Endothelial cell of umbilical vein (primary cell): ENCODE data around the gene GAK. TPM values are rescaled to one million over a fixed set of nuclear protein-coding genes. Genes with fewer than 3 reads are reported as not detected.
A peak's percentile ranks its signal among the peaks of the same experiment; 100 is the strongest.

Experiments used
- BruUV-seq: library from RNA; stranded (reverse); fragments of 400-500 nt; replicated peaks from 2 replicates; lab custom pipeline; 2021; lab: Mats Ljungman, UMichigan
- CTCF ChIA-PET: fragments of 300-600, 350-600 bp; sonication (Branson Sonifier 250); formaldehyde crosslinking; loops from one replicate; lab custom pipeline; 2021; ENCODE audit warnings: antibody characterized with exemption, inconsistent platforms; lab: Charles Lee
- POLR2A ChIA-PET: fragments of 300-600, 350-600 bp; sonication (Branson Sonifier 250); formaldehyde crosslinking; loops from one replicate; lab custom pipeline; 2021; ENCODE audit warnings: antibody characterized with exemption, inconsistent platforms; lab: Charles Lee
- DNase-seq: peaks from one replicate; pipeline ENCODE4 v3.0.0-alpha.2; 2011; ENCODE audit warnings: low read depth, low spot score
- FAIRE-seq: peaks from 2 replicates; lab custom pipeline; 2011; peaks lifted over from hg19 to GRCh38; lab: Jason Lieb, UNC
- H2AFZ ChIP-seq: 2 replicates; pipeline ENCODE4 v1.6.0; 2012; ENCODE audit warnings: low read depth, low read length, control low read depth, inconsistent platforms
- H3K27ac ChIP-seq: 2 replicates; pipeline ENCODE4 v1.5.1; 2011; ENCODE audit warnings: low read depth, mild to moderate bottlenecking, control low read depth, low read length, moderate library complexity; ENCODE audit not compliant: insufficient read depth
- H3K27me3 ChIP-seq, 2 experiments: 2 replicates each; pipeline versions ENCODE4 v1.6.0 to v1.6.1; 2011; ENCODE audit warnings: low read length in 2 of 2, mixed read lengths in 1 of 2; ENCODE audit not compliant: control insufficient read depth in 2 of 2, insufficient read depth in 2 of 2
- H3K36me3 ChIP-seq, 2 experiments: 2 replicates in 1 of 2; 3 replicates in 1 of 2; pipeline ENCODE4 v1.5.1; 2011; ENCODE audit warnings: low read length in 2 of 2, mild to moderate bottlenecking in 1 of 2, moderate library complexity in 1 of 2; ENCODE audit not compliant: control insufficient read depth in 2 of 2, insufficient read depth in 2 of 2; ENCODE audit errors: extremely low read depth in 1 of 2
- H3K4me1 ChIP-seq: 3 replicates; pipeline ENCODE4 v1.5.1; 2011; ENCODE audit warnings: mild to moderate bottlenecking, low read length; ENCODE audit not compliant: control insufficient read depth, insufficient read depth; ENCODE audit errors: extremely low read depth
- H3K4me2 ChIP-seq: 2 replicates; pipeline ENCODE4 v1.6.1; 2011; ENCODE audit warnings: low read length, control low read depth, mixed read lengths; ENCODE audit not compliant: insufficient read depth
- H3K4me3 ChIP-seq, 3 experiments: fragments of 200-600 bp in 1 of 3; sonication (generic), shearing (Covaris generic) in 1 of 3; replicated peaks in 1 of 3; 2 replicates each; pipeline ENCODE4 v1.5.1; 2011 to 2016; ENCODE audit warnings: control low read depth in 3 of 3, low read length in 3 of 3, mild to moderate bottlenecking in 2 of 3, inconsistent platforms in 1 of 3, low read depth in 1 of 3, moderate library complexity in 1 of 3; ENCODE audit not compliant: insufficient read depth in 1 of 3
- H3K79me2 ChIP-seq: 2 replicates; pipeline ENCODE4 v1.6.0; 2012; ENCODE audit warnings: low read length, inconsistent platforms; ENCODE audit not compliant: control insufficient read depth, insufficient read depth
- H3K9ac ChIP-seq: replicated peaks from 2 replicates; pipeline ENCODE3; 2011; ENCODE audit warnings: low read length, control low read depth; ENCODE audit not compliant: insufficient read depth; ENCODE audit errors: extremely low read depth
- H3K9me1 ChIP-seq: replicated peaks from 3 replicates; pipeline ENCODE4 v1.6.0; 2011; ENCODE audit warnings: mild to moderate bottlenecking, low read length; ENCODE audit not compliant: control insufficient read depth, insufficient read depth; ENCODE audit errors: extremely low read depth
- H3K9me3 ChIP-seq: replicated peaks from 2 replicates; pipeline ENCODE4 v1.5.1; 2012; ENCODE audit warnings: low read length, inconsistent platforms; ENCODE audit not compliant: control insufficient read depth, insufficient read depth
- H4K20me1 ChIP-seq: replicated peaks from 2 replicates; pipeline ENCODE3; 2011; ENCODE audit warnings: mild to moderate bottlenecking, low read length; ENCODE audit not compliant: control insufficient read depth, insufficient read depth; ENCODE audit errors: extremely low read depth
- FOS ChIP-seq: IDR thresholded peaks from 2 replicates; pipeline ENCODE4 v1.6.1; 2011; ENCODE audit warnings: mild to moderate bottlenecking, low read length, moderate library complexity, borderline replicate concordance; ENCODE audit not compliant: insufficient read depth
- GATA2 ChIP-seq: IDR thresholded peaks from 2 replicates; pipeline ENCODE4 v1.7.0; 2011; ENCODE audit warnings: low read depth, mild to moderate bottlenecking, moderate library complexity, mixed read lengths, low read length; ENCODE audit not compliant: insufficient read length, insufficient read depth
- JUN ChIP-seq: IDR thresholded peaks from 2 replicates; pipeline ENCODE4 v1.6.1; 2011; ENCODE audit warnings: borderline replicate concordance, low read depth; ENCODE audit not compliant: insufficient read length, insufficient read depth
- MAX ChIP-seq: IDR thresholded peaks from 2 replicates; pipeline ENCODE4 v1.6.1; 2011; ENCODE audit not compliant: insufficient read depth, insufficient read length
- MYC ChIP-seq: IDR thresholded peaks from one replicate; pipeline ENCODE4 v1.6.1; 2011; ENCODE audit warnings: mild to moderate bottlenecking, low read depth, low read length
- POLR2AphosphoS5 ChIP-seq: IDR thresholded peaks from 2 replicates; pipeline ENCODE4 v1.6.1; 2012; ENCODE audit warnings: low read depth, mild to moderate bottlenecking, control low read depth, low read length, moderate library complexity; ENCODE audit not compliant: insufficient read depth
- dilution Hi-C: fragments of 300-500 bp; cut with MboI; formaldehyde crosslinking; loops from one replicate; pipeline ENCODE4 v1.15.0; 2019; ENCODE audit warnings: low sequenced_read_pairs; ENCODE audit not compliant: extremely low pct_ligation_motif_present
- intact Hi-C: fragments of 100-400 bp; cut with micrococcal nuclease; formaldehyde crosslinking; loops from one replicate; pipeline ENCODE4 v1.10.0; 2022
- polyA plus RNA-seq, 4 experiments: library from polyadenylated mRNA; depleted of rRNA in 3 of 4; stranded (reverse) in 3 of 4; unstranded in 1 of 4; fragments of >200 nt; gene quantifications; 2 replicates each; pipeline versions ENCODE4 v1.2.1 to v1.2.3, GENCODE V29; 2011 to 2012; ENCODE audit warnings: missing spikeins in 1 of 4
- total RNA-seq: library from RNA; stranded (reverse); gene quantifications from 2 replicates; pipeline ENCODE4 v1.2.3, GENCODE V29; 2021

GAK gene
- total and polyA plus RNA-seq, 2 donors (not counting 3 experiments of a cell fraction or from before 2014, with no cell fraction given) = 49.6 to 109 TPM

DNA sequence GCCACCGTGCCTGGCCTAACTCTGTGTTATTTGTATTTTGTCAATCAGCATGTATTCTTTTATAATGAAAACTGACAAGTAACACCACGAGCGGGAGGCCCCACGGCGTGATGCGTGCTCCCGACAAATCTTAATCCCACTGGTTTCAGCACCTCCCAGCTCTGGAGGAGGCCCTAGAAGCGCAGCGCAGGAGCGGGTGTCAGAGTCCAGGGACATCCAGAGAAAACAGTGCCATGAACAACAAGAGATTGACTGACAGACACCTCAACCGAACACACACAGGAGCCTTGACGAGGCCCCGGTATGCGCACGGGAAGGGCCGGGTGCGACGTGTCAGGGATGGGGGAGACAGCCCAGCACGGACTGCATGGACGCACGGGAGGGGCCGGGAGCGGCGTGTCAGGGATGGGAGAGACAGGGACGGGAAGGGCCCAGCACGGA lies 23.0 kb downstream of the GAK start:
- FAIRE-seq (no peak), DNase-seq (no peak)
- H2AFZ ChIP-seq = no peak overlapping the region
- peaks cover 8% of the 10 kb centered on the region for H3K4me1 ChIP-seq
- no peak overlapping the region for H3K4me2 ChIP-seq
- ChIA-PET CTCF (no interaction called here), POLR2A (no interaction called here)
- no peaks in the 10 kb centered on the region for H3K9me3 ChIP-seq
- H3K9ac ChIP-seq = no peak overlapping the region
- TF ChIP-seq MAX (no peak), FOS (no peak), MYC (no peak), JUN (no peak), GATA2 (no peak)
- H3K36me3 ChIP-seq = peaks cover 4 to 12% of the 10 kb centered on the region in 2 experiments
- H3K79me2 ChIP-seq = peaks cover 17% of the 10 kb centered on the region
- no peak overlapping the region for H3K27ac ChIP-seq
- no peaks in the 10 kb centered on the region for H3K9me1 ChIP-seq
- BruUV-seq = no TSS peak
- no peaks in the 10 kb centered on the region for H4K20me1 ChIP-seq
- intact Hi-C loops (no loop called here), dilution Hi-C loops (no loop called here)
- H3K27me3 ChIP-seq = no peaks in the 10 kb centered on the region
- H3K4me3 ChIP-seq = no peak overlapping the region

GRCh38 chr4:907691-908425 lies 24.3 kb downstream of the GAK start:
- no peaks in the 10 kb centered on the region for H3K9me3 ChIP-seq
- no peak overlapping the region for H2AFZ ChIP-seq
- H3K9me1 ChIP-seq = no peaks in the 10 kb centered on the region
- H3K4me3 ChIP-seq = no peak overlapping the region
- TF ChIP-seq GATA2 = peak; percentile 17
- TF ChIP-seq MAX = no peak
- TF ChIP-seq POLR2AphosphoS5 = peak; percentile 43
- no peak overlapping the region for H3K27ac ChIP-seq
- H3K27me3 ChIP-seq = no peaks in the 10 kb centered on the region
- DNase-seq = peak; percentile 46
- no peak overlapping the region for H3K9ac ChIP-seq
- CTCF ChIA-PET = interaction anchor here (0.7 to 1.5 kb wide), 3 partner anchors 11 to 80 kb away, joined by 3 to 4 read pairs (median 3); partner anchors contain the start of genes GAK and TMEM175
- peaks cover 15% of the 10 kb centered on the region for H3K79me2 ChIP-seq
- FAIRE-seq = peak; percentile 47
- dilution Hi-C loops = no loop called here
- intact Hi-C loops = no loop called here
- no peak overlapping the region for H3K4me2 ChIP-seq
- peaks cover 4 to 17% of the 10 kb centered on the region in 2 experiments for H3K36me3 ChIP-seq
- peaks cover 8% of the 10 kb centered on the region for H3K4me1 ChIP-seq
- POLR2A ChIA-PET = no interaction called here
- H4K20me1 ChIP-seq = no peaks in the 10 kb centered on the region
- BruUV-seq = no TSS peak
